NCI-H2081 treated with DMSO at 0.1 percent for 48 hours (cell line): ENCODE data around the gene KLF12.

Experiments
- DNase-seq: peaks from one replicate; lab custom pipeline; 2025; lab: John Stamatoyannopoulos, UW

KLF12 gene

DNA sequence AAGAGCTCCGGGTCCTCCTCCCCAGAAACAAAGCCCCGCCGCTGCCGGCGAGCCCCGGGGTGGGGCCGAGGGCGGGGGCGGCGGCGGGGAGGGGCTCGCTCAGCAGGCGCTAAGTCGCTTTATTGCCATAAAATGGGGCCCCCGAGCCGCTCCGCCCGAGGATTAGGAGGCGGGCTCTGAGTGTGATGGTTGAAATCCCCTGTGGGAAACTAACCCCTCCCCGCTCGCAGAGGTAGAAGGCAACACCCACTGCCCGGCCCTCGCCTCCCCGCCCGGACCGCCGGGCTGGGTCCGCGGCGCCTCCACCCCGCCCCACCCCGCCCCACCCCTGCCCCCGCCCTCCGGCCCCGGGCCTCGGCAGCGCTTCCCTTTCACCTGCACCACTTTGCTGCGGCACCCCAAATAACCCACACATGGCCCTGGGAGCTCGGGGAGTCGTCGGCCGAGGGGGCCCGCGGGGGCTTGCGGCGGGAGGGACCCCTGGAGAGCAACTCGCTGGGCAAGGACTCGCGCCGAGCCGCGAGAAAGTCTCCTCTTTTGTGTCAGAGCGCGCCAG is at the start of gene KLF12:
KLF12 (minus strand) TSS at position 184 of the 556 bp plus-strand sequence.
- peak; percentile 26 for DNase-seq

GRCh38 chr13:74182491-74182890 is 48.3 kb upstream of the KLF12 start:
- no peak for DNase-seq

- no peak for DNase-seq
These were observed 40.6 kb upstream of the KLF12 start for GRCh38 chr13:74174810-74175209.

DNA sequence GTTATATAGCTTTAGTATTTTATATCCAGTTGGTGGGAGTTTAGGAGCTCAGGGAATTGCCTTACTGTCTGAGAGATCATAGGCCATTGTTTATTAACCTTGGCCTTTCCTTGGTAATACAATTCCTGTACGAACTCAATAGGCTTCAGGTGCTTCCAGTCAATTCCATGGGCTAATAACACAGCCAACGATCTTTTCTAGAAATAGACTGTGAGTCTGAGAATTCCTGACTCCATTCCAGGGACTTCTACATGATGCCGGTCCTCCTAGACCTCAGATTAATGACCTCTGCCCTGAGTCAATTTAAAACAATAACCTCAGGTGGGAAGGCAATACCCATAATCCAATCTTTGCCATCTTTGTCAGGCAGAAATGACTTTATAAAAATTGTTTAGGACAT is 39.6 kb upstream of the KLF12 start:
- DNase-seq, result no peak

DNA sequence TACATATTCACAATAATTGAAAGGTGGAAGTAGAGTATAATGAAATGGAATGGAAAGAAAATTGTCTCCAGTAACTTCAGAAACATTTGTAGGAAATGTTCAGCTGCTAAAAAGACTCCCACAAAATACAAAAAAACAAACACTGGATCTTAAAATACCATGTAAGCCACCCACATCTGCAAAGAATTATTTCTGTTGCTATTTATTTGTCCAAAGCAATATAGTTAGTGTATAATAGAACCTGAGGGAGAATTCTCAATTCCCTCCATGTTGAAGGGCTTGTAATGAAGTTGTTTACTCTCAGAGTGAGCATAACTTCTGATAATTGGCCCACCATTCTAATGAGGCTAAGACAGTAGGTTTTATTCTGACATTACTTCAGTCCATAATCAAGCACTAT is 37.4 kb upstream of the KLF12 start:
- DNase-seq, result no peak

DNA sequence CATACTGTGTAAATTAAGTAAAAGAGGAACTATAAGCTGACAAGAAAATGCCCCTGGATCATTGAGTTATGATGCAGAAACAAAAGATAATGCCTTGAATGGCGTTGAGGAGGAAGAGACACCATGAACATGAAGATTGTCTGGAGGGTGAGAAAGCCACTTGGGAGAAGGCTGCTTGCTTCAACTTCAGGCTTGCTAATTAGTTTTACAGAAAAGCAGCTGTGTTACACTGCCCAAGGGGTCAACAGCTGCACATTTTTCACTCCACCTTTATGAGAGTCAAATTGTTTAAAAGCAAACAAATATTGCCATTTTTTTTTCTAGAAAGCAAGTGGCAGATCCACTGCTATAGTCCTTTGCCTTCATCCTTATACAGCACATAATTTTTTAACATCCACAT is 35.5 kb upstream of the KLF12 start:
- no peak for DNase-seq

DNA sequence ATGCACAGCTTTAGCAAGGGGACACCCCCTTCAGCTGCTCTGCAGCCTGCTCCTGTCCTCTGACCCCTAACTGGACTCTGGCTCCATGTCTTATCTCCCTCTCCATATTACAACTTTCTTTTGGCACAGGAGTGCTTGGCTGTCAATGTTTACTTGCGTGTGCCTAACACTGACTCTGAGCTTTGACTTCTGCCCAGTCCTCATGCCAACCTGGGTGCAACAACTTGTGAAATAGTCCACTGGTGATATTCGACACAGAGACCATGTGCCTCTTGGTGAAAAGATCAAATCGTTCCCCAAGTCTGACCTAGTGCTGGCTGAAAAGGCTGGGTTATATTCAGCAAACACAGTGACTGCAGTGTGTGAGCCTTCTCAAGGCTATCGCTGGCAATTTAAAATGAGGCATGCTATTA is 34.1 kb upstream of the KLF12 start:
- DNase-seq, result no peak

GRCh38 chr13:74166261-74167004 is 32.2 kb upstream of the KLF12 start:
- no peak for DNase-seq

DNA sequence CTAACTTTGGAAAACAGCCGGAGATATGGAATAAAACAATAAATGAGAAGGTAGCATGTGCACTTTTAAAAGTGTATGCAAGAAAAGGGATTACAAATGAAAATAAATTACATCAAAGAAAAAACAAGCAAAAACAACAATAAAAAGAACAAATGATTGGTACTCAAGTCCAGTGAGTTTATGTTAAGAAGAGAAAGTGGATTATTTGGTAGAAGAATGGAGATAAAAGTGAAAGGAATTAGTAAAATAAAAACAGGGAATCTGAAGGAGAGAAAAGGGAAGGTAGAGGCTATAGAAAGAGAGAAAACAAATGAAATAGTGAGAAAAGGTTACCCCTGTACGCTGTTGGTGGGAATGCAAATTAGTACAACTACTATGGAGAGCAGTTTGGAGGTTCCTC is 28.6 kb upstream of the KLF12 start:
- no peak for DNase-seq

GRCh38 chr13:74162135-74162534 is 27.9 kb upstream of the KLF12 start:
- DNase-seq, result no peak

- no peak for DNase-seq
These were observed 24.6 kb upstream of the KLF12 start for GRCh38 chr13:74158571-74159352.

DNA sequence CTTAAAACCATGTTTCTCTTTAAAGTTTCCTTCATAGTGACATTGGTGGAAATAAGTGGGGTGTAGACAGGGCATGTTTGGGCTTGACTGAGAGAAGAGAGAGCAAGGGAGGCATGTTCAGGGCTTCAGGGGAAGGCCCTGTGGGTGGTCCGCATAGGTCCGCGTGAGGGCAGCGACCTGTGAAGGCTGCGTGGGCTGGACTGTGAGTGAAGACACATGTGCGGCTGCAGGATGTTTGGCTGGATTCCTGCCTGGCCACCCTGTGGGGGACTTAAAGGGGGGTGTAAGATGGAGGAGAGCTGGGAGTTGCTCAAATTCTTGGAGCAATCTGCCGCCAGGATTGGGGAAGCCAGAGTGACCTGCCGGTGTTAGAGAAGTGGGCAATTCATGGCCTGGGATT is 23.8 kb upstream of the KLF12 start:
- no peak for DNase-seq

DNA sequence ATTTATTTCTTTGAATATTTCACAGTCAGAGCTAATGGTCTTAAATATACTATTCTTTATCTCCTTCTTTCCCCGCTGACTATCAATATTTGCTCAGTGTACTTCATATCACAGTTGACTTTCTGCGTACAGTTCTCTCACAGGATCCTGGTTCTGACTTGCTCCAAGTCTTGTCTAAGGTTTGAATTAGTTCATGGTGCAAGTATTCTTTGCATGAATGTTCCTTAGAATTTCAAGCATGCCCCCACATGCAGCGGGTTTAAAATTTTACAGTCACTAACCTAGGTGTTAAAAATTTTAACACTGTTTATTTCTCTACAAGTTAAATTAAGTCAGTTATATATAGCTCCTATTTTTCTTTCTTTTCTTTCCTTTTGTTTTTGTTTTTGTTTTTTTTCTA is 20.8 kb upstream of the KLF12 start:
- no peak for DNase-seq

- no peak for DNase-seq
These were observed 19.1 kb upstream of the KLF12 start for GRCh38 chr13:74153316-74153715.

DNA sequence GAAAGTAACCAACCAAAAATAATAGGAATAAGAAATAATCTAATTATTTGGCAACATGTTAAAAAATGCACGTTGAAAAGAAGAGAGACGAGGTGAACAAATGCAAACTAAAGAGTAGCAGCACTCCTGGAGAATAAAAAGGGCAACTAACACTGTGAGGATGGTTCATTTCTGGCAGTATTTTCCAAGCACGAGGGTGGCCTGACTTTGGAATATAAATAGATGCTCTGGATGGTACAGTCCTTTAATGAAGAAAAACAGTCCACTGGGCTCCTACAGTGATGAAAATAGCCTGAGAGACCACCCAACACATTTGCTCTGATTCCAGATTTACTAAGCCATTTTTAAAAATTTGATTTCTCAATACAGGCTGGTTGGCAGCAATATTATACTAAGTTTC is 17.7 kb upstream of the KLF12 start:
- DNase-seq, result no peak

GRCh38 chr13:74148352-74148751 is 14.1 kb upstream of the KLF12 start:
- DNase-seq, result no peak

DNA sequence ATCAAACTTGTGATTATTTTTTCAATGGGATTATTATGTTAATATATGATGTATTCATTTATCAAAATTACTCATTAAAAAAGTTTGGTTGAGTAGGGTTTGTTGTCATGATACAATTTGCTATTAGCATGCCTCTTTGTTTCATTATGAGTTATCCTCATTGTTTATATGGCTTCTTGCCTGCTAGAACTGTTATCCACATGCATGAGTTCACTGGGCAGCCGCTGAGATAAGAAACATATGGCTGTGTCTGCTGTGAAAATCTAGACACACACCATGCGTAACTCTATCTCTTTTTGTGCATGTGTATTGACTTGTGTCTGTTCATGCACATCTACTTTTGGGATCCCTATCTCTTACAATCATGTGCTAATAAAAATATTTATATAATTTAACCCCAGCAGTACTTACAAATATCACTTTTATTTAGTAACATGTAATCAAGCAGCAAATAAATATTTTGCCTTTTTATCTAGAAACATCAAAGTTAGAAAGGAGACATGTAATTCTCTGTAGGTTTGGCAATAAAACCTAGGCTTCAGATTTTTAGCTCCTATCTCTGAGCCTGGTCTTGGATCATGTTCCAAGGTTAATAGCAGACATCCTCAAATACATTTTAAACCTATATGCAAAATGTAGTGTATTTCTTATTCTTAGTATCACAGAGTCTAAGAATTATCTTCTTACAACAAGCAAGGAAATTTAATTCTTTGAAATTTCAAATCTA is 11.2 kb upstream of the KLF12 start:
- no peak for DNase-seq

DNA sequence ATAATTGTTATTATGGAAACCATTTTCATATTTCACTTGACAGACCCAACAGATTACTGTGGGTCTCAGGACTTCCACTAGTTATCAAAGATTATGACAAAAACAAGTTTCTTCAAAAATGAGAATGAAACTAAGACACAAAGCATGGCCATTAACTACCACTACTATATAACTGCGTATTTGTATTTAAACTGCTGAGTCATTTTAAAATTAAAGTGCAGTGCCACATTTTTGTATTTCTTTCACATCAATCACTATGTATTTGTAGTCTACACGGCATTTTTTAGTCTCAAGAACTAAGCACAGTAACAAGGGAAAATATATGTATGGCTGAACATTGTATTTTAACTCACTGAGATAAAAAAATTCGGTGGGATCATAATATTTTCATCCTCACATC is 10.1 kb upstream of the KLF12 start:
- no peak for DNase-seq

DNA sequence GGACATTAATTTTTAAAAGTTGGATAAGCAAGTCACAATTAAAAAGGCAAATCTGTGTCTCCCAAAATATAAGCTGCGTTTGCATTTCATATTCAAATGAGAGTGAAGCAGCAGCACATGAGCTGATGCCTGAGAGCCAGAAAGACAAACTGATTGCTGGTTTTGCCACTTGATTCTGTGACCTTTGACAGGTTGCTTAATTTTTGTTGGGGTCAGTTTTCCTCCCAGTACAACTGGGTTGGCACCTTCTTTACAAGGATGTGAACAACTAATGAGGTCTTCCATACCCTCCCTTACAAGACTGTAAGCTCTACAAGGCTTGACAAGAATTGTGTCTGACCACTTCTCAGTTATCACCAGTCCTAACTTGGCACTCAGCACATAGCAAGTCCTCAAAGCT is 8.1 kb upstream of the KLF12 start:
- DNase-seq, result no peak

DNA sequence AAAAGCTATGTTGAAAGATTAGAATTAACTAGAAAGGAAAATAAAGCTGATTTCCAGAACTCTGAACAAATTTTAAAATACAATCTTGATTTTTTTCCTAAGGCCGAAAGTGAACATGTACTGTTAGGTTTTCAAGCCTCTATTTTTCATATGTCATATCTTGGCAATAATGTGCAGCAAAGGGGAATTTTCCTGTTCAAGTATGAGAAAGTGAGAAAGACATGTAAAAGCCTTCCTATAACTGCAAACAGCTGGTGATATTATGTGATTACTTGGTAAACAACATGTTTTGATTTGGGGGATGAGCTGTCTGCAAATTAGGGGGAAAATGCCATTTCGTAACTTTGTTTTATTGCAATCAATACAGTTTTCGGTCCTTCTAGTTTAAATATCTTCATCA is 4.0 kb upstream of the KLF12 start:
- DNase-seq, result no peak

- no peak for DNase-seq
These were observed 2.0 kb upstream of the KLF12 start for GRCh38 chr13:74136084-74136658.
